Left ventricle myocardium inferior (tissue), 1 donor: ENCODE results near the gene TGFBR3. TPM values are rescaled to one million over a fixed set of nuclear protein-coding genes. Genes with fewer than 3 reads are reported as not detected.

ENCODE experiments used
- DNase-seq: peaks from one replicate; pipeline ENCODE4 v3.0.0-alpha.2; 2020
- H3K27ac ChIP-seq: fragments of 200-600 bp; replicated peaks from 2 replicates; pipeline ENCODE4 v1.8.0; 2021
- H3K27me3 ChIP-seq: fragments of 200-600 bp; 2 replicates; pipeline ENCODE4 v1.8.0; 2021; ENCODE audit warnings: low read depth
- H3K36me3 ChIP-seq: fragments of 200-600 bp; 2 replicates; pipeline ENCODE4 v1.8.0; 2021
- H3K4me1 ChIP-seq: fragments of 200-600 bp; 2 replicates; pipeline ENCODE4 v1.8.0; 2021
- H3K4me3 ChIP-seq: fragments of 200-600 bp; 2 replicates; pipeline ENCODE4 v1.8.0; 2021; ENCODE audit warnings: mild to moderate bottlenecking, moderate library complexity
- H3K9me3 ChIP-seq: fragments of 200-600 bp; replicated peaks from 2 replicates; pipeline ENCODE4 v1.8.0; 2021
- intact Hi-C: fragments of 100-400 bp; cut with micrococcal nuclease; formaldehyde crosslinking; loops from one replicate; pipeline ENCODE4 v1.11.0; 2022
- total RNA-seq: library from RNA; stranded (reverse); fragmentation: NEBNext Ultra II Directional; extraction: Animal tissue kit (Norgen Biotek cat#: 25700); gene quantifications from one replicate; pipeline ENCODE4 v1.2.1, GENCODE V29; 2021
- TF ChIP-seq, protein P1 (sequence below): fragments of 200-600 bp; IDR thresholded peaks from 2 replicates; pipeline ENCODE4 v1.8.0; 2021; ENCODE audit warnings: antibody characterized with exemption, mild to moderate bottlenecking, borderline replicate concordance
- donor health status: DM: no; HTN: yes; CAD: no; lungs with severe emphysema.

Gene TGFBR3
- total RNA-seq, 1 donor from 2014 or later: 24.6 TPM

GRCh38 chr1:91900562-91900961 lies 14.6 kb upstream of the TGFBR3 start:
- Histone ChIP-seq H3K27ac (no peak overlapping the region), H3K4me1 (no peaks in the 10 kb centered on the region), H3K9me3 (no peaks in the 10 kb centered on the region), H3K27me3 (no peaks in the 10 kb centered on the region), H3K36me3 (no peaks in the 10 kb centered on the region), H3K4me3 (no peak overlapping the region)
- intact Hi-C loops: no loop called here
- no peak for DNase-seq
- TF ChIP-seq, protein P1, sequence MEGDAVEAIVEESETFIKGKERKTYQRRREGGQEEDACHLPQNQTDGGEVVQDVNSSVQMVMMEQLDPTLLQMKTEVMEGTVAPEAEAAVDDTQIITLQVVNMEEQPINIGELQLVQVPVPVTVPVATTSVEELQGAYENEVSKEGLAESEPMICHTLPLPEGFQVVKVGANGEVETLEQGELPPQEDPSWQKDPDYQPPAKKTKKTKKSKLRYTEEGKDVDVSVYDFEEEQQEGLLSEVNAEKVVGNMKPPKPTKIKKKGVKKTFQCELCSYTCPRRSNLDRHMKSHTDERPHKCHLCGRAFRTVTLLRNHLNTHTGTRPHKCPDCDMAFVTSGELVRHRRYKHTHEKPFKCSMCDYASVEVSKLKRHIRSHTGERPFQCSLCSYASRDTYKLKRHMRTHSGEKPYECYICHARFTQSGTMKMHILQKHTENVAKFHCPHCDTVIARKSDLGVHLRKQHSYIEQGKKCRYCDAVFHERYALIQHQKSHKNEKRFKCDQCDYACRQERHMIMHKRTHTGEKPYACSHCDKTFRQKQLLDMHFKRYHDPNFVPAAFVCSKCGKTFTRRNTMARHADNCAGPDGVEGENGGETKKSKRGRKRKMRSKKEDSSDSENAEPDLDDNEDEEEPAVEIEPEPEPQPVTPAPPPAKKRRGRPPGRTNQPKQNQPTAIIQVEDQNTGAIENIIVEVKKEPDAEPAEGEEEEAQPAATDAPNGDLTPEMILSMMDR: no peak

DNA sequence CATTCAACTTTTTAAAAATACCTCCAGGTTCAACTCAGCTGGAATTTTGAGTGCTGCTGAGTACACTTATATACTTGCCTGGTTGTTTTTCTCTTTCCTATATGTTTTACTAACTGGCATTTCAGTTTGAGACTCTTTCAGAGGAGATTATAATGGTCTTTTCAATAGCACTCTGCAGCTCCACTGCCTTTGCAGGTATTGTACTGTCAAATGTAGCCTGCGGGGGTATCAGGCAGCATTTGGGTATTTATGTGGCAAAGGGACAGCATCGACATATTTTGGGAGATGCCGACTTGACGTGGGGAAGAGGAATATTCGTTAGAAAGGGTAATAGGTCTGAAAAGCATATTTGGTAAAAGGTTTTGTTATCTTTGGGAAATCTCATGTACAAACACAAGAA lies 11.1 kb upstream of the TGFBR3 start:
- no peak overlapping the region for H3K27ac ChIP-seq
- TF ChIP-seq, protein P1: no peak
- intact Hi-C loops: no loop called here

GRCh38 chr1:91895832-91896556 lies 10.0 kb upstream of the TGFBR3 start:
- Histone ChIP-seq H3K4me1 (peaks cover 10% of the 10 kb centered on the region), H3K4me3 (no peak overlapping the region), H3K27me3 (no peaks in the 10 kb centered on the region), H3K9me3 (no peaks in the 10 kb centered on the region), H3K27ac (no peak overlapping the region), H3K36me3 (no peaks in the 10 kb centered on the region)
- intact Hi-C loops: no loop called here
- no peak for DNase-seq
- TF ChIP-seq, protein P1: no peak

More for the DNA sequence above, 11.1 kb upstream of the TGFBR3 start:
- H3K36me3 ChIP-seq: no peaks in the 10 kb centered on the region
- H3K27me3 ChIP-seq: no peaks in the 10 kb centered on the region
- no peaks in the 10 kb centered on the region for H3K9me3 ChIP-seq
- H3K4me1 ChIP-seq: peaks cover 2% of the 10 kb centered on the region
- H3K4me3 ChIP-seq: no peak overlapping the region
- no peak for DNase-seq

DNA sequence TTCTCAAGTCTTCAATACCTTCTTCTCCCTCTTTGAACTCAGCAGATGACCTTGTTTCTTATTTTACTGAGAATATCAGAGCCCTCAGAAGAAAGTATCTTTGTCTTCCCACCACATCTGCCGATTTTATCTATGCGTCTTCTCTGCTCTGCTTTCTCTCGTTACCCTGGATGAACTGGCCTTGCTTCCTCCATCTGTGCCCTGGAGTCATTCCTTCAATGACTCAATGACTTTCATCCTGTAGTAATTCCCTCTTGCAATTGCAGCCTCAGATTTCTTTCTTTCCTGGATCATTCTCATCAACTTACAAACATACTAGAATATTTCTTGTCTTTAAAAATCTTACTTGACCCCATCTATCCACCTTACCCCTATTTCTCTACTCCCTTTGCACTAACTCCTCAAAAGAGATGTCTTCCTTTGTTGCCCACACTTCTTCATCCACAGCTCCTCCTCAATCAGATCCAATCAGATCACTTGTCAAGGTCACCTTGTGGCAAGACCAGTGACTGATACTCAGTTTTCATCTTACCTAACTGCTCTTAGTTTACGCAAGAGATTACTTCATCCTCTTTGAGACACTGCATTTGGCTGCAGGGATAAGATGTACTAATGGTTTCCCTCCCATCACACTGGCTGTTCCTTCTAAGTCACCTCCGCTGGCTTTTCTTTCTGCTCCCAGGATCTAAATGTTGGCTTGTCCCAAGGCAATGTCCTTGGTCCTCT lies 8.2 kb upstream of the TGFBR3 start:
- DNase-seq: no peak
- intact Hi-C loops: no loop called here
- Histone ChIP-seq H3K36me3 (no peaks in the 10 kb centered on the region), H3K4me1 (peaks cover 15% of the 10 kb centered on the region), H3K9me3 (no peaks in the 10 kb centered on the region), H3K27me3 (no peaks in the 10 kb centered on the region), H3K27ac (no peak overlapping the region), H3K4me3 (no peak overlapping the region)
- TF ChIP-seq, protein P1: no peak

DNA sequence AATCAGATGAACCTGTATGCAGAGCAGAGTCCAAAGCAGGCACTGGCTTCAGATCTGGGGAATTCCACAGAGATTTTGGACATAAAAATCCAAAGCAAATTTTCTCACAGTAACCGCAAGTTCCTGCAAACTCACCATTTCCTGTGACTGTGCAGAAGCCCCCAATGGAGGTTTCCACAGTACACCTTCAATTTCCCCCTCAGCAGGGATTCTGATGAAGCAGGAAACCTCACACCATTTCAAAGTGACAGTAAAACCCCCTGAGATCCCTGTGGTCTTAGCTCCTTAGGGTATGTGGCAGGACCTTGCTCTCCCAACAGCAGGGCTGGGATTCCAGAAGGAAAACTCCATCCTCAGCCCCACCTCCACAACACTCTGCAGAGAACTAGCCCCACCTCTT lies 6.0 kb upstream of the TGFBR3 start:
- intact Hi-C loops: no loop called here
- peak overlapping the region; percentile 5 for H3K4me3 ChIP-seq
- H3K27ac ChIP-seq: peak overlapping the region; percentile 62
- TF ChIP-seq, protein P1: no peak
- peaks cover 15% of the 10 kb centered on the region for H3K4me1 ChIP-seq
- no peaks in the 10 kb centered on the region for H3K9me3 ChIP-seq
- no peaks in the 10 kb centered on the region for H3K27me3 ChIP-seq
- DNase-seq: no peak
- H3K36me3 ChIP-seq: no peaks in the 10 kb centered on the region
